K562 (cell line): ENCODE results near the gene MAGI1. TPM values are rescaled to one million over a fixed set of nuclear protein-coding genes. Genes with fewer than 3 reads are reported as not detected.

Source experiments
- ATAC-seq: fragments of 200-7000 bp; cut with Tn5 transposase; 3 replicates; pipeline ENCODE4 v1.9.1; 2020; ENCODE audit warnings: moderate library complexity
- BruUV-seq: library from RNA; stranded (reverse); fragments of 400-500 nt; replicated peaks from 2 replicates; lab custom pipeline; 2021; lab: Mats Ljungman, UMichigan
- CTCF ChIA-PET: fragments of 300-600 bp; formaldehyde crosslinking; extraction: SDS; loops from one replicate; lab custom pipeline; 2021; ENCODE audit warnings: low intra/inter-chr PET ratio; lab: Yijun Ruan, JAX
- POLR2A ChIA-PET: fragments of 300-600, 350-650 bp; sonication (Branson Sonifier 250); formaldehyde crosslinking; extraction: SDS; loops from one replicate; lab custom pipeline; 2021; ENCODE audit warnings: antibody characterized with exemption, inconsistent platforms; lab: Yijun Ruan, JAX
- DNase-seq, 4 experiments: peaks; one replicate each; pipeline versions ENCODE4 v3.0.0 to v3.0.0-alpha.2; 2011 to 2018; ENCODE audit warnings: low spot score in 3 of 4, mixed read lengths in 3 of 4; ENCODE audit errors: extremely low read depth in 1 of 4
- FAIRE-seq: peaks from 2 replicates; lab custom pipeline; 2011; peaks lifted over from hg19 to GRCh38; lab: Jason Lieb, UNC
- H2AFZ ChIP-seq: 2 replicates; pipeline ENCODE4 v1.6.0; 2011; ENCODE audit warnings: low read depth, low read length, control low read depth, inconsistent platforms
- H3K27ac ChIP-seq: fragments of 200-600 bp; 3 replicates; pipeline ENCODE4 v1.8.0; 2011; ENCODE audit warnings: low read depth, mild to moderate bottlenecking, control low read depth, inconsistent platforms, low read length, moderate library complexity, mixed read lengths; ENCODE audit errors: extremely low read depth
- H3K27me3 ChIP-seq, 2 experiments: fragments of 300-600 bp in 1 of 2; 2 replicates in 1 of 2; 3 replicates in 1 of 2; pipeline versions ENCODE4 v1.6.0 to v1.8.0; 2011; ENCODE audit warnings: inconsistent platforms in 2 of 2, low read length in 2 of 2, mild to moderate bottlenecking in 1 of 2, mixed read lengths in 1 of 2, moderate library complexity in 1 of 2; ENCODE audit not compliant: control insufficient read depth in 2 of 2, insufficient read depth in 2 of 2
- H3K36me3 ChIP-seq: fragments of 300-600 bp; 3 replicates; pipeline ENCODE4 v1.8.0; 2011; ENCODE audit warnings: mild to moderate bottlenecking, low read length, inconsistent platforms; ENCODE audit not compliant: control insufficient read depth, insufficient read depth
- H3K4me1 ChIP-seq, 2 experiments: fragments of 200-600 bp in 1 of 2; replicated peaks in 1 of 2; 2 replicates in 1 of 2; 3 replicates in 1 of 2; pipeline versions ENCODE4 v1.5.1 to v1.8.0; 2011; ENCODE audit warnings: inconsistent platforms in 2 of 2, low read length in 2 of 2, mild to moderate bottlenecking in 1 of 2, mixed read lengths in 1 of 2, moderate library complexity in 1 of 2; ENCODE audit not compliant: control insufficient read depth in 2 of 2, insufficient read depth in 2 of 2
- H3K4me2 ChIP-seq: 2 replicates; pipeline ENCODE4 v1.6.1; 2011; ENCODE audit warnings: low read length, control low read depth, inconsistent platforms, mixed read lengths; ENCODE audit not compliant: insufficient read depth
- H3K4me3 ChIP-seq: fragments of 200-600 bp; sonication (generic), shearing (Covaris generic); 2 replicates; pipeline ENCODE4 v1.5.1; 2016; ENCODE audit warnings: control low read depth, inconsistent platforms
- H3K79me2 ChIP-seq: fragments of 200-600 bp; 3 replicates; pipeline ENCODE4 v1.8.0; 2011; ENCODE audit warnings: low read length, inconsistent platforms; ENCODE audit not compliant: control insufficient read depth, insufficient read depth
- H3K9ac ChIP-seq, 2 experiments: 2 replicates each; pipeline versions ENCODE4 v1.6.0 to v1.6.1; 2011; ENCODE audit warnings: low read depth in 2 of 2, low read length in 2 of 2, control low read depth in 1 of 2, inconsistent platforms in 1 of 2, mild to moderate bottlenecking in 1 of 2, mixed read lengths in 1 of 2; ENCODE audit not compliant: insufficient read depth in 1 of 2
- H3K9me1 ChIP-seq: one replicate; pipeline ENCODE4 v1.6.0; 2011; ENCODE audit warnings: inconsistent platforms, mild to moderate bottlenecking, low read length, moderate library complexity; ENCODE audit not compliant: control insufficient read depth, insufficient read depth
- H3K9me3 ChIP-seq: replicated peaks from 2 replicates; pipeline ENCODE4 v1.5.1; 2011; ENCODE audit warnings: low read depth, low read length, inconsistent platforms; ENCODE audit not compliant: control insufficient read depth, insufficient read depth
- H4K20me1 ChIP-seq: replicated peaks from 2 replicates; pipeline ENCODE4 v1.6.1; 2011; ENCODE audit warnings: low read length, inconsistent platforms, mixed read lengths; ENCODE audit not compliant: control insufficient read depth, insufficient read depth
- CHD4 ChIP-seq: fragments of 200-600 bp; sonication (generic); IDR thresholded peaks from 3 replicates; pipeline ENCODE4 v1.6.1; 2012; ENCODE audit warnings: low read depth, mild to moderate bottlenecking, mixed read lengths, low read length, inconsistent platforms; ENCODE audit not compliant: insufficient read depth, insufficient replicate concordance, poor library complexity, severe bottlenecking
- CREBBP ChIP-seq: IDR thresholded peaks from one replicate; pipeline ENCODE4 v1.6.1; 2012; ENCODE audit warnings: low read depth, mild to moderate bottlenecking, control low read depth, inconsistent platforms, low read length
- FOXA1 ChIP-seq: fragments of 450-650 bp; IDR thresholded peaks from 2 replicates; pipeline ENCODE4 v1.6.1; 2016; ENCODE audit warnings: mild to moderate bottlenecking, borderline replicate concordance
- FOXP1 ChIP-seq: sonication (generic); formaldehyde crosslinking; IDR thresholded peaks from 2 replicates; pipeline ENCODE4 v1.8.0; 2022; ENCODE audit warnings: mild to moderate bottlenecking, missing genetic modification reagents
- GABPA ChIP-seq: fragments of 200-800 bp; sonication (Bioruptor generic); conservative IDR thresholded peaks from 2 replicates; pipeline ENCODE4 v1.6.1; 2016; ENCODE audit warnings: low read depth, missing genetic modification characterization, missing compliant biosample characterization
- MED1 ChIP-seq: sonication (generic); formaldehyde crosslinking; IDR thresholded peaks from 2 replicates; pipeline ENCODE4 v1.8.1; 2023; ENCODE audit warnings: missing genetic modification reagents, borderline replicate concordance
- NFATC3 ChIP-seq: fragments of 450-650 bp; IDR thresholded peaks from 2 replicates; pipeline ENCODE4 v1.6.1; 2017; ENCODE audit warnings: mild to moderate bottlenecking
- PYGO2 ChIP-seq: fragments of 450-650 bp; IDR thresholded peaks from 2 replicates; pipeline ENCODE4 v1.6.1; 2016; ENCODE audit warnings: mild to moderate bottlenecking, missing genetic modification characterization, moderate library complexity, missing compliant biosample characterization
- STAT5A ChIP-seq: IDR thresholded peaks from 2 replicates; pipeline ENCODE4 v1.6.1; 2012; ENCODE audit warnings: low read length, inconsistent platforms, borderline replicate concordance
- VEZF1 ChIP-seq: fragments of 200-800 bp; sonication (Bioruptor generic); IDR thresholded peaks from 2 replicates; pipeline ENCODE4 v1.6.1; 2017; ENCODE audit warnings: missing genetic modification characterization, missing compliant biosample characterization
- ZNF347 ChIP-seq: fragments of 450-650 bp; formaldehyde crosslinking; IDR thresholded peaks from 2 replicates; pipeline ENCODE4 v1.4.0; 2020; ENCODE audit warnings: low read depth, mild to moderate bottlenecking, moderate library complexity
- ZNF436 ChIP-seq: fragments of 250-450, 450-650 bp; sonication (Bioruptor Pico); formaldehyde crosslinking; IDR thresholded peaks from 2 replicates; pipeline ENCODE4 v1.7.0; 2020; ENCODE audit warnings: mild to moderate bottlenecking
- ZNF830 ChIP-seq: fragments of 250-450 bp; sonication (Bioruptor Pico); IDR thresholded peaks from 2 replicates; pipeline ENCODE4 v1.5.0; 2021; ENCODE audit warnings: mild to moderate bottlenecking
- WGBS: fragments of 100-300 bp; shearing (Covaris generic); methylation state at CpG from one replicate; pipeline ENCODE4 v1.1.6; 2016; ENCODE audit warnings: low coverage, mixed read lengths; ENCODE audit not compliant: insufficient coverage; ENCODE audit errors: missing lambda C conversion rate; 5-methylcytosine and 5-hydroxymethylcytosine counted together
- in situ Hi-C: fragments of 300-500 bp; cut with MboI; formaldehyde crosslinking; loops from 4 replicates; pipeline ENCODE4 v1.15.0; 2018; ENCODE audit warnings: inconsistent platforms, mixed read lengths
- intact Hi-C: fragments of 100-400 bp; cut with micrococcal nuclease; formaldehyde crosslinking; loops from 2 replicates; pipeline ENCODE4 v1.14.2; 2022
- polyA plus RNA-seq, 8 experiments: library from polyadenylated mRNA; depleted of rRNA in 4 of 8; stranded (reverse) in 5 of 8; unstranded in 3 of 8; fragments of >200 nt; fragmentation: Nextera tagmentation in 2 of 8; fragmentation: Illumina TruSeq in 1 of 8; extraction: Ambion mirVana in 2 of 8; extraction: Trizol in 1 of 8; gene quantifications; 2 replicates each; pipeline versions ENCODE4 v1.2.1 to v1.2.3, GENCODE V29; 2011 to 2014; ENCODE audit warnings: inconsistent platforms in 1 of 8, missing spikeins in 1 of 8
- total RNA-seq, 7 experiments: library from RNA; depleted of rRNA in 6 of 7; stranded (reverse); fragments of >200 nt in 6 of 7; fragmentation: Illumina TruSeq in 2 of 7; extraction: Trizol in 2 of 7; gene quantifications; 2 replicates each; pipeline versions ENCODE4 v1.2.1 to v1.2.3, GENCODE V29; 2011 to 2021; ENCODE audit warnings: low replicate concordance in 1 of 7
- TF ChIP-seq, protein P1 (sequence below): fragments of 150-350 bp; conservative IDR thresholded peaks from 2 replicates; pipeline ENCODE4 v1.6.1; 2014; ENCODE audit warnings: low read length

The MAGI1 gene
- total and polyA plus RNA-seq, 9 of the 15 experiments (the other 6 are each of a cell fraction or from before 2014, with no cell fraction given): 7.8 to 59.4 (median 43.2) TPM

- Histone ChIP-seq H2AFZ (no peak overlapping the region), H3K36me3 (no peaks in the 10 kb centered on the region), H3K9me1 (no peaks in the 10 kb centered on the region), H3K9ac (no peak overlapping the region), H3K27ac (no peak overlapping the region), H3K79me2 (no peaks in the 10 kb centered on the region), H3K9me3 (no peaks in the 10 kb centered on the region), H3K4me3 (no peak overlapping the region), H3K4me1 (no peaks in the 10 kb centered on the region), H3K27me3 (no peaks in the 10 kb centered on the region; a peak in 1 of 5 replicates), H3K4me2 (no peak overlapping the region), H4K20me1 (no peaks in the 10 kb centered on the region)
- ChIA-PET POLR2A (no interaction called here), CTCF (no interaction called here)
- BruUV-seq: no TSS peak
- in situ Hi-C loops: no loop called here
- no peak for DNase-seq
- intact Hi-C loops: loop anchor here (10.0 kb wide), 1 partner anchor 128 kb away; no protein-coding TSS in a partner anchor
- no peak for ATAC-seq
- no peak for TF ChIP-seq STAT5A
- no peak for TF ChIP-seq PYGO2 (tag)
- TF ChIP-seq ZNF830 (CRISPR knock-in tag): no peak
- no peak for TF ChIP-seq FOXA1
- no peak for TF ChIP-seq FOXP1
- no peak for TF ChIP-seq MED1 (CRISPR knock-in tag)
- TF ChIP-seq NFATC3: no peak
- WGBS: 0% methylated on average over 1 of the region's 1 CpG
- no peak for FAIRE-seq
These were observed 126.1 kb downstream of the MAGI1 start for GRCh38 chr3:65912647-65913046.

DNA sequence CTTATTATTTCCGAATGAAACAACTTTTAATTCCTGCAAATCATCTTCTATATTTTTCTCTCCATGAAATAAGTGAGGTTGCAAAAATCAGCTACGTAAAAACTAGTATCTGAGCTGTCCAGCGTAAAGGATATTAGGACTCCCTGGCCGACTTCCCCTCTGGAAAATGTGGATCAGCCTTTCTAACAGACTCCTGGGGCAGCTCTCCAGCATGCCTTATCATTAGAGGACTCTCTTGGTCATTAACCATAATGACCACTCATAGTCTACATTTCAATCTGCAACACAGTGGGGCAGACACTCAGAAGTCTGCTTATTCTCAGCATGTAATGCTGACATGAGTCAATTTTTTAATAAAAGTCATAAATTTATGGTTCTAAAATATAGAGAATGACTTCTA is 130.1 kb downstream of the MAGI1 start:
- no peaks in the 10 kb centered on the region; a peak in 1 of 5 replicates for H3K27me3 ChIP-seq
- CTCF ChIA-PET: no interaction called here
- POLR2A ChIA-PET: no interaction called here
- DNase-seq: no peak
- no peaks in the 10 kb centered on the region for H3K79me2 ChIP-seq
- no peak overlapping the region for H3K27ac ChIP-seq
- BruUV-seq: no TSS peak
- H3K4me1 ChIP-seq: no peaks in the 10 kb centered on the region
- no peak overlapping the region for H2AFZ ChIP-seq
- no peak for FAIRE-seq
- no peaks in the 10 kb centered on the region for H3K9me3 ChIP-seq
- no peaks in the 10 kb centered on the region for H3K36me3 ChIP-seq
- ATAC-seq: no peak
- 2% methylated on average over 4 of the region's 4 CpGs for WGBS
- H3K4me2 ChIP-seq: no peak overlapping the region
- in situ Hi-C loops (no loop called here), intact Hi-C loops (no loop called here)
- H3K9ac ChIP-seq: no peak overlapping the region
- no peaks in the 10 kb centered on the region for H4K20me1 ChIP-seq
- no peak overlapping the region for H3K4me3 ChIP-seq
- H3K9me1 ChIP-seq: no peaks in the 10 kb centered on the region
- TF ChIP-seq ZNF347: no peak
- TF ChIP-seq GABPA (tag): no peak
- TF ChIP-seq CHD4: no peak
- TF ChIP-seq CREBBP: no peak
- no peak for TF ChIP-seq VEZF1
- TF ChIP-seq, protein P1, sequence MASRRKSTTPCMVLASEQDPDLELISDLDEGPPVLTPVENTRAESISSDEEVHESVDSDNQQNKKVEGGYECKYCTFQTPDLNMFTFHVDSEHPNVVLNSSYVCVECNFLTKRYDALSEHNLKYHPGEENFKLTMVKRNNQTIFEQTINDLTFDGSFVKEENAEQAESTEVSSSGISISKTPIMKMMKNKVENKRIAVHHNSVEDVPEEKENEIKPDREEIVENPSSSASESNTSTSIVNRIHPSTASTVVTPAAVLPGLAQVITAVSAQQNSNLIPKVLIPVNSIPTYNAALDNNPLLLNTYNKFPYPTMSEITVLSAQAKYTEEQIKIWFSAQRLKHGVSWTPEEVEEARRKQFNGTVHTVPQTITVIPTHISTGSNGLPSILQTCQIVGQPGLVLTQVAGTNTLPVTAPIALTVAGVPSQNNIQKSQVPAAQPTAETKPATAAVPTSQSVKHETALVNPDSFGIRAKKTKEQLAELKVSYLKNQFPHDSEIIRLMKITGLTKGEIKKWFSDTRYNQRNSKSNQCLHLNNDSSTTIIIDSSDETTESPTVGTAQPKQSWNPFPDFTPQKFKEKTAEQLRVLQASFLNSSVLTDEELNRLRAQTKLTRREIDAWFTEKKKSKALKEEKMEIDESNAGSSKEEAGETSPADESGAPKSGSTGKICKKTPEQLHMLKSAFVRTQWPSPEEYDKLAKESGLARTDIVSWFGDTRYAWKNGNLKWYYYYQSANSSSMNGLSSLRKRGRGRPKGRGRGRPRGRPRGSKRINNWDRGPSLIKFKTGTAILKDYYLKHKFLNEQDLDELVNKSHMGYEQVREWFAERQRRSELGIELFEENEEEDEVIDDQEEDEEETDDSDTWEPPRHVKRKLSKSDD: no peak
- TF ChIP-seq ZNF436 (CRISPR knock-in tag): no peak
